ENCODE results near the gene STX11.

GRCh38 chr6:144150710-144151657, 667 bp downstream of the STX11 start:
- peak; percentile 44; the same call in 1 of the 2 replicates for TF ChIP-seq MAX (IDR thresholded peaks at IDR 0.05)
- no peak for TF ChIP-seq FOXM1 (IDR thresholded peaks at IDR 0.05; ENCODE audit: borderline replicate concordance, low read depth)
- TF ChIP-seq RAD21 (IDR thresholded peaks at IDR 0.05; ENCODE audit: low read depth): no peak; the same call in 1 of the 2 replicates
- no peak for TF ChIP-seq EP300 (IDR thresholded peaks at IDR 0.05; ENCODE audit: borderline replicate concordance)
